ENCODE results near the gene SYT9. TPM values are rescaled to one million over a fixed set of nuclear protein-coding genes. Genes with fewer than 3 reads are reported as not detected.

Gene SYT9
- polyA plus RNA-seq, 3 donors: not detected

- H3K79me2 ChIP-seq (ENCODE audit: insufficient read depth, low read length): no peaks in the 10 kb centered on the region
- H3K27ac ChIP-seq (ENCODE audit: low read depth in 1 of 2, low read length in 2 of 2): no peak overlapping the region
- intact Hi-C loops (cut with micrococcal nuclease): no loop called here
- Mint-ChIP-seq H3K27ac (no peak overlapping the region), H3K27me3 (ENCODE audit: low read depth in 3 of 3) (peaks cover 0 to 3% (median 1%) of the 10 kb centered on the region in 3 donors), H3K4me3 (no peak overlapping the region), H3K36me3 (no peaks in the 10 kb centered on the region), H3K4me1 (no peaks in the 10 kb centered on the region), H3K9me3 (peaks cover 0 to 5% (median 2%) of the 10 kb centered on the region in 7 donors)
- H3K4me2 ChIP-seq (replicated peaks; ENCODE audit: extremely low read depth, low read length, poor library complexity, severe bottlenecking): no peak overlapping the region
- H2AFZ ChIP-seq (ENCODE audit: insufficient read depth, low read depth, low read length, poor library complexity, severe bottlenecking): no peak overlapping the region
- no peak overlapping the region for H3K9ac ChIP-seq (ENCODE audit: insufficient read depth, low read length, poor library complexity, severe bottlenecking)
- no peak overlapping the region for H3K4me3 ChIP-seq (replicated peaks in 1 of 3; ENCODE audit: low read depth in 2 of 3, low read length in 3 of 3)
- no peaks in the 10 kb centered on the region for H3K4me1 ChIP-seq (ENCODE audit: control insufficient read depth in 1 of 2, insufficient read depth in 2 of 2, low read length in 2 of 2)
- no peaks in the 10 kb centered on the region for H3K36me3 ChIP-seq (replicated peaks in 1 of 2; ENCODE audit: control insufficient read depth in 1 of 2, insufficient read depth in 2 of 2, low read length in 2 of 2)
- no peaks in the 10 kb centered on the region for H3K27me3 ChIP-seq (ENCODE audit: control insufficient read depth in 2 of 2, insufficient read depth in 2 of 2, low read length in 2 of 2)
- H3K9me3 ChIP-seq (replicated peaks in 1 of 2; ENCODE audit: control insufficient read depth in 1 of 2, insufficient read depth in 1 of 2, low read length in 2 of 2): no peaks in the 10 kb centered on the region
- TF ChIP-seq CTCF (IDR thresholded peaks at IDR 0.05): no peak
- DNase-seq: no peak
- no peaks in the 10 kb centered on the region for H4K20me1 ChIP-seq (ENCODE audit: insufficient read depth, low read length)
Measured at GRCh38 chr11:7367803-7368202, 116.1 kb downstream of the SYT9 start.

- Mint-ChIP-seq H3K4me3 (no peak overlapping the region), H3K27me3 (ENCODE audit: low read depth in 3 of 3) (peaks cover 0 to 3% (median 2%) of the 10 kb centered on the region in 3 donors), H3K4me1 (no peaks in the 10 kb centered on the region), H3K27ac (no peak overlapping the region), H3K9me3 (peaks cover 0 to 6% (median 5%) of the 10 kb centered on the region in 7 donors), H3K36me3 (no peaks in the 10 kb centered on the region)
- no peaks in the 10 kb centered on the region for H3K9me3 ChIP-seq (replicated peaks in 1 of 2; ENCODE audit: control insufficient read depth in 1 of 2, insufficient read depth in 1 of 2, low read length in 2 of 2)
- no peak overlapping the region for H3K9ac ChIP-seq (ENCODE audit: insufficient read depth, low read length, poor library complexity, severe bottlenecking)
- H2AFZ ChIP-seq (ENCODE audit: insufficient read depth, low read depth, low read length, poor library complexity, severe bottlenecking): no peak overlapping the region
- H3K27ac ChIP-seq (ENCODE audit: low read depth in 1 of 2, low read length in 2 of 2): no peak overlapping the region
- WGBS (ENCODE audit: insufficient coverage): no CpG with 5 or more reads among the region's 1 CpG
- no peak overlapping the region for H3K4me3 ChIP-seq (replicated peaks in 1 of 3; ENCODE audit: low read depth in 2 of 3, low read length in 3 of 3)
- intact Hi-C loops (cut with micrococcal nuclease): no loop called here
- H3K79me2 ChIP-seq (ENCODE audit: insufficient read depth, low read length): no peaks in the 10 kb centered on the region
- no peak for TF ChIP-seq CTCF (IDR thresholded peaks at IDR 0.05)
- H3K4me2 ChIP-seq (replicated peaks; ENCODE audit: extremely low read depth, low read length, poor library complexity, severe bottlenecking): no peak overlapping the region
- no peaks in the 10 kb centered on the region for H4K20me1 ChIP-seq (ENCODE audit: insufficient read depth, low read length)
- DNase-seq: no peak
- H3K27me3 ChIP-seq (ENCODE audit: control insufficient read depth in 2 of 2, insufficient read depth in 2 of 2, low read length in 2 of 2): no peaks in the 10 kb centered on the region
- no peaks in the 10 kb centered on the region for H3K4me1 ChIP-seq (ENCODE audit: control insufficient read depth in 1 of 2, insufficient read depth in 2 of 2, low read length in 2 of 2)
- H3K36me3 ChIP-seq (replicated peaks in 1 of 2; ENCODE audit: control insufficient read depth in 1 of 2, insufficient read depth in 2 of 2, low read length in 2 of 2): no peaks in the 10 kb centered on the region
Measured at GRCh38 chr11:7376386-7376785, 124.7 kb downstream of the SYT9 start.
